Measurements from ENCODE around the gene AK9. TPM values are rescaled to one million over a fixed set of nuclear protein-coding genes. Genes with fewer than 3 reads are reported as not detected.
"Not testable (repeated sequence)": the region's sequence is repeated elsewhere in the genome, so short reads cannot be mapped to it uniquely, and the experiment has no call there.

AK9 gene
- total and polyA plus RNA-seq, 7 donors: 2.8 to 23.3 (median 14.3) TPM

GRCh38 chr6:109693111-109693510, 2.1 kb upstream of the AK9 start:
- Histone ChIP-seq H3K27me3 (no peaks in the 10 kb centered on the region), H3K36me3 (no peaks in the 10 kb centered on the region), H3K4me1 (peaks cover 0 to 29% (median 12%) of the 10 kb centered on the region in 4 donors), H3K27ac (no peak overlapping the region), H3K9me3 (no peaks in the 10 kb centered on the region), H3K4me3 (no peak overlapping the region)
- TF ChIP-seq EP300 (IDR thresholded peaks at IDR 0.05): no peak
- intact Hi-C loops (cut with DNase I): loop anchor here (5.0 to 10.0 kb wide), 2 partner anchors 211 to 1182 kb away; partner anchors contain the start of genes AMD1 and ZBTB24
- no peak for DNase-seq

- H3K9me3 ChIP-seq: no peaks in the 10 kb centered on the region
- intact Hi-C loops (cut with DNase I): loop anchor here (5.0 to 10.0 kb wide), 2 partner anchors 208 to 1184 kb away; partner anchors contain the start of genes AMD1 and ZBTB24
- 1% methylated on average over 24 of the region's 24 CpGs for WGBS, 2 donors
- peak overlapping the region; percentile 88 to 92 (median 90) for H3K27ac ChIP-seq
- H3K27me3 ChIP-seq: no peaks in the 10 kb centered on the region
- no peaks in the 10 kb centered on the region for H3K36me3 ChIP-seq
- H3K4me1 ChIP-seq: peaks cover 0 to 29% (median 12%) of the 10 kb centered on the region in 4 donors
- TF ChIP-seq POLR2AphosphoS5 (IDR thresholded peaks at IDR 0.05) (no peak), EP300 (IDR thresholded peaks at IDR 0.05) (no peak), POLR2A (IDR thresholded peaks at IDR 0.05) (no peak)
- DNase-seq: peak; percentile 81
- H3K4me3 ChIP-seq: peak overlapping the region; percentile 55 to 79 (median 68)
Measured at GRCh38 chr6:109690373-109690736, 647 bp downstream of the AK9 start.

- intact Hi-C loops (cut with DNase I): no loop called here
- no peak for DNase-seq
- Histone ChIP-seq H3K27me3 (no peaks in the 10 kb centered on the region), H3K27ac (no peak overlapping the region), H3K36me3 (no peaks in the 10 kb centered on the region), H3K9me3 (no peaks in the 10 kb centered on the region), H3K4me1 (peaks cover 0 to 17% (median 9%) of the 10 kb centered on the region in 4 donors), H3K4me3 (no peak overlapping the region)
- 40 to 53% methylated on average over 2 of the region's 2 CpGs for WGBS, 2 donors
- TF ChIP-seq, protein P1, sequence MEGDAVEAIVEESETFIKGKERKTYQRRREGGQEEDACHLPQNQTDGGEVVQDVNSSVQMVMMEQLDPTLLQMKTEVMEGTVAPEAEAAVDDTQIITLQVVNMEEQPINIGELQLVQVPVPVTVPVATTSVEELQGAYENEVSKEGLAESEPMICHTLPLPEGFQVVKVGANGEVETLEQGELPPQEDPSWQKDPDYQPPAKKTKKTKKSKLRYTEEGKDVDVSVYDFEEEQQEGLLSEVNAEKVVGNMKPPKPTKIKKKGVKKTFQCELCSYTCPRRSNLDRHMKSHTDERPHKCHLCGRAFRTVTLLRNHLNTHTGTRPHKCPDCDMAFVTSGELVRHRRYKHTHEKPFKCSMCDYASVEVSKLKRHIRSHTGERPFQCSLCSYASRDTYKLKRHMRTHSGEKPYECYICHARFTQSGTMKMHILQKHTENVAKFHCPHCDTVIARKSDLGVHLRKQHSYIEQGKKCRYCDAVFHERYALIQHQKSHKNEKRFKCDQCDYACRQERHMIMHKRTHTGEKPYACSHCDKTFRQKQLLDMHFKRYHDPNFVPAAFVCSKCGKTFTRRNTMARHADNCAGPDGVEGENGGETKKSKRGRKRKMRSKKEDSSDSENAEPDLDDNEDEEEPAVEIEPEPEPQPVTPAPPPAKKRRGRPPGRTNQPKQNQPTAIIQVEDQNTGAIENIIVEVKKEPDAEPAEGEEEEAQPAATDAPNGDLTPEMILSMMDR (IDR thresholded peaks at IDR 0.05): no peak
- no peak for TF ChIP-seq EP300 (IDR thresholded peaks at IDR 0.05)
- no peak for TF ChIP-seq POLR2AphosphoS5 (IDR thresholded peaks at IDR 0.05)
- TF ChIP-seq POLR2A (IDR thresholded peaks at IDR 0.05): no peak
Measured at GRCh38 chr6:109687271-109687761, 3.7 kb downstream of the AK9 start.

- H3K4me3 ChIP-seq: no peak overlapping the region
- intact Hi-C loops (cut with DNase I): no loop called here
- no peaks in the 10 kb centered on the region for H3K27me3 ChIP-seq
- H3K27ac ChIP-seq: no peak overlapping the region
- WGBS, 2 donors: 88 to 99% methylated on average over 1 of the region's 1 CpG
- no peak for DNase-seq
- TF ChIP-seq EP300 (IDR thresholded peaks at IDR 0.05): no peak
- TF ChIP-seq, protein P1 (IDR thresholded peaks at IDR 0.05): no peak
- no peak for TF ChIP-seq POLR2AphosphoS5 (IDR thresholded peaks at IDR 0.05)
- no peak for TF ChIP-seq POLR2A (IDR thresholded peaks at IDR 0.05)
- H3K9me3 ChIP-seq: no peaks in the 10 kb centered on the region
- H3K4me1 ChIP-seq: peaks cover 0 to 11% (median 3%) of the 10 kb centered on the region in 4 donors
- H3K36me3 ChIP-seq: no peaks in the 10 kb centered on the region
Measured at GRCh38 chr6:109686566-109687265, 4.3 kb downstream of the AK9 start.

DNA sequence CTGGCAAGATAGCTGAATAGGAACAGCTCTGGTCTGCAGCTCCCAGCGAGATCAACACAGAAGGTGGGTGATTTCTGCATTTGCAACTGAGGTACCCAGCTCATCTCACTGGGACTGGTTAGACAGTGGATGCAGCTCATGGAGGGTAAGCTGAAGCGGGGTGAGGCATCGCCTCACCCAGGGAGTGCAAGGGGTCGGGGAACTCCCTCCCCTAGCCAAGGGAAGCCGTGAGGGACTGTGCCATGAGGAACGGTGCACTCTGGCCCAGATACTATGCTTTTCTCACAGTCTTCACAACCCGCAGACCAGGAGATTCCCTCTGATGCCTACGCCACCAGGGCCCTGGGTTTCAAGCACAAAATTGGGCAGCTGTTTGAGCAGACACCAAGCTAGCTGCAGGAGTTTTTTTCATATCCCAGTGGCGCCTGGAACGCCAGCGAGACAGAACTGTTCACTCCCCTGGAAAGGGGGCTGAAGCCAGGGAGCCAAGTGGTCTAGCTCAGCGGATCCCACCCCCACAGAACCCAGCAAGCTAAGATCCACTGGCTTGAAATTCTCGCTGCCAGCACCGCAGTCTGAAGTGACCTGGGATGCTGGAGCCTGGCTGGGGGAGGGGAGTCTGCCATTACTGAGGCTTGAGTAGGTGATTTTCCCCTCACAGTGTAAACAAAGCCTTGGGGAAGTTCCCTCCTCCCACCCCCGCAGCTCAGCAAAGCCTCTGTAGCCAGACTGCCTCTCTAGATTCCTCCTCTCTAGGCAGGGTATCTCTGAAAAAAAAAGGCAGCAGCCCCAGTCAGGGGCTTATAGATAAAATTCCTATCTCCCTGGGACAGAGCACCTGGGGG, 12.1 kb downstream of the AK9 start:
- 64 to 65% methylated on average over 14 to 15 of the region's 15 CpGs for WGBS, 2 donors
- Histone ChIP-seq H3K27ac (peak overlapping the region in 1 of 4 donors; percentile 37), H3K4me3 (peak overlapping the region in 1 of 4 donors; percentile 3)
- DNase-seq; intact Hi-C loops (cut with DNase I); H3K4me1 ChIP-seq; H3K27me3 ChIP-seq; H3K36me3 ChIP-seq; H3K9me3 ChIP-seq: not testable (repeated sequence)

- DNase-seq: no peak
- Histone ChIP-seq H3K36me3 (no peaks in the 10 kb centered on the region), H3K4me3 (no peak overlapping the region), H3K27me3 (no peaks in the 10 kb centered on the region), H3K9me3 (no peaks in the 10 kb centered on the region), H3K4me1 (peaks cover 0 to 7% (median 0%) of the 10 kb centered on the region in 4 donors), H3K27ac (no peak overlapping the region)
- TF ChIP-seq EP300 (IDR thresholded peaks at IDR 0.05) (no peak), POLR2AphosphoS5 (IDR thresholded peaks at IDR 0.05) (no peak), POLR2A (IDR thresholded peaks at IDR 0.05) (no peak)
- TF ChIP-seq, protein P1 (IDR thresholded peaks at IDR 0.05): no peak
- intact Hi-C loops (cut with DNase I): no loop called here
- 72 to 78% methylated on average over 4 of the region's 4 CpGs for WGBS, 2 donors
Measured at GRCh38 chr6:109678240-109678639, 12.8 kb downstream of the AK9 start.
